Trophoblast cell (in vitro differentiated cells and primary cell): Measurements from ENCODE around the gene C4BPB.

ENCODE experiments used
- DNase-seq, 2 donors: peaks; one replicate each; pipeline ENCODE4 v3.0.0-alpha.2; 2016
- H2AFZ ChIP-seq: 2 replicates; pipeline ENCODE4 v1.6.1; 2013; ENCODE audit warnings: low read length, moderate library complexity, mild to moderate bottlenecking; ENCODE audit not compliant: insufficient read depth, poor library complexity
- H2AK5ac ChIP-seq: 2 replicates; pipeline ENCODE4 v1.6.1; 2013; ENCODE audit warnings: mild to moderate bottlenecking, low read length
- H2BK120ac ChIP-seq: 2 replicates; pipeline ENCODE4 v1.6.1; 2013; ENCODE audit warnings: low read length, mild to moderate bottlenecking, moderate library complexity; ENCODE audit not compliant: insufficient read depth, poor library complexity
- H2BK12ac ChIP-seq: 2 replicates; pipeline ENCODE4 v1.6.1; 2013; ENCODE audit warnings: mild to moderate bottlenecking, low read length, moderate library complexity
- H2BK5ac ChIP-seq: 2 replicates; pipeline ENCODE4 v1.6.1; 2013; ENCODE audit warnings: low read length, low read depth, moderate library complexity, mild to moderate bottlenecking; ENCODE audit not compliant: poor library complexity
- H3K14ac ChIP-seq: 2 replicates; pipeline ENCODE4 v1.6.1; 2013; ENCODE audit warnings: mild to moderate bottlenecking, low read length
- H3K18ac ChIP-seq: 2 replicates; pipeline ENCODE4 v1.6.1; 2013; ENCODE audit warnings: mild to moderate bottlenecking, low read length
- H3K23ac ChIP-seq: 2 replicates; pipeline ENCODE4 v1.6.1; 2013; ENCODE audit warnings: low read length
- H3K27ac ChIP-seq: 2 replicates; pipeline ENCODE4 v1.5.1; 2013; ENCODE audit warnings: low read depth, mild to moderate bottlenecking, inconsistent platforms, low read length, moderate library complexity
- H3K27me3 ChIP-seq: 2 replicates; pipeline ENCODE4 v1.6.1; 2013; ENCODE audit warnings: inconsistent platforms, mild to moderate bottlenecking, low read length, moderate library complexity; ENCODE audit not compliant: insufficient read depth
- H3K36me3 ChIP-seq, 2 experiments: 1 replicate in 1 of 2; 2 replicates in 1 of 2; pipeline ENCODE4 v1.6.1; 2013; ENCODE audit warnings: low read length in 2 of 2, mild to moderate bottlenecking in 2 of 2, moderate library complexity in 1 of 2; ENCODE audit not compliant: insufficient read depth in 2 of 2, control insufficient read depth in 1 of 2
- H3K4ac ChIP-seq: 2 replicates; pipeline ENCODE4 v1.6.1; 2013; ENCODE audit warnings: low read depth, mild to moderate bottlenecking, low read length, moderate library complexity
- H3K4me1 ChIP-seq, 2 experiments: 1 replicate in 1 of 2; 2 replicates in 1 of 2; pipeline ENCODE4 v1.6.1; 2013; ENCODE audit warnings: low read length in 2 of 2, mild to moderate bottlenecking in 2 of 2, moderate library complexity in 1 of 2; ENCODE audit not compliant: insufficient read depth in 2 of 2, control insufficient read depth in 1 of 2
- H3K4me2 ChIP-seq: 2 replicates; pipeline ENCODE4 v1.6.1; 2013; ENCODE audit warnings: inconsistent platforms, mild to moderate bottlenecking, low read length, moderate library complexity
- H3K4me3 ChIP-seq: 2 replicates; pipeline ENCODE4 v1.5.1; 2013; ENCODE audit warnings: mild to moderate bottlenecking, low read depth, low read length, inconsistent platforms
- H3K79me1 ChIP-seq: one replicate; pipeline ENCODE4 v1.6.1; 2013; ENCODE audit warnings: low read length
- H3K79me2 ChIP-seq: 2 replicates; pipeline ENCODE4 v1.6.1; 2013; ENCODE audit warnings: low read length, mild to moderate bottlenecking; ENCODE audit not compliant: control insufficient read depth, insufficient read depth, poor library complexity
- H3K9ac ChIP-seq: 2 replicates; pipeline ENCODE4 v1.6.1; 2013; ENCODE audit warnings: mild to moderate bottlenecking, low read length
- H3K9me3 ChIP-seq: 2 replicates; pipeline ENCODE4 v1.6.1; 2013; ENCODE audit warnings: low read depth, mild to moderate bottlenecking, control low read depth, inconsistent platforms, low read length; ENCODE audit not compliant: insufficient read depth
- H4K12ac ChIP-seq: 2 replicates; pipeline ENCODE4 v1.6.1; 2013; ENCODE audit warnings: low read depth, mild to moderate bottlenecking, low read length, moderate library complexity
- H4K8ac ChIP-seq: 2 replicates; pipeline ENCODE4 v1.6.1; 2013; ENCODE audit warnings: low read depth, mild to moderate bottlenecking, low read length, moderate library complexity
- H4K91ac ChIP-seq: one replicate; pipeline ENCODE4 v1.6.1; 2013; ENCODE audit warnings: low read depth, mild to moderate bottlenecking, low read length, moderate library complexity
- WGBS: extraction: QIAGEN DNeasy Blood & Tissue Kit; methylation state at CpG from one replicate; pipeline ENCODE4 v1.1.7; 2013; ENCODE audit warnings: missing lambda C conversion rate; ENCODE audit not compliant: insufficient read length, insufficient coverage; ENCODE audit errors: extremely low coverage; 5-methylcytosine and 5-hydroxymethylcytosine counted together

Gene C4BPB

DNA sequence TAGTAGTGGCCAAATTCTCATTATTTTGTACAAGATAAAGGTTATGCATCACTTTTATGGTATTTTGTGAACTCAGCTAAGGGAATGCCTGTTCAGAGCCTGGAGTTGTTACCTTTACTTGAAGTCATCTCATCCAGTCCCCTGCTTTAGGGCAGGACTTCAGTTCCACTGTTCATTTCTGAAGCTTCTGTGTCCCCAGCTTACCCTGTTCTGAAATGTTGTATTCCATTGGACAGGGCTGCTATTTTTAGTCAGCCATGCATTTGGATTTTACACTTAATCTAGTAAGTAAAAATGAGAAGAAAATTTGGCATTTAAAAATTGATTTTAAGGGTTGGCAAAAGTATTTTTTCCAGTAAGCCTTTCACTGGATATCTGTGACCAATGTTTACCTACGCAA is 11.6 kb upstream of the C4BPB start:
- H2BK12ac ChIP-seq = no peak overlapping the region
- no peak overlapping the region for H3K18ac ChIP-seq
- H3K36me3 ChIP-seq = peaks cover 4 to 6% of the 10 kb centered on the region in 2 experiments
- no peak overlapping the region for H3K4ac ChIP-seq
- peaks cover 2% of the 10 kb centered on the region for H3K9me3 ChIP-seq
- no peaks in the 10 kb centered on the region for H3K27me3 ChIP-seq
- no peak overlapping the region for H4K12ac ChIP-seq
- no peak overlapping the region for H4K8ac ChIP-seq
- no CpG with 5 or more reads among the region's 1 CpG for WGBS
- no peak overlapping the region for H3K4me3 ChIP-seq
- no peak overlapping the region for H2AFZ ChIP-seq
- H3K4me2 ChIP-seq = no peak overlapping the region
- H2BK120ac ChIP-seq = no peak overlapping the region
- no peak overlapping the region for H3K9ac ChIP-seq
- no peaks in the 10 kb centered on the region for H3K4me1 ChIP-seq
- no peak overlapping the region for H3K14ac ChIP-seq
- H3K27ac ChIP-seq = no peak overlapping the region
- no peaks in the 10 kb centered on the region for H3K79me2 ChIP-seq
- no peak overlapping the region for H2BK5ac ChIP-seq
- no peak overlapping the region for H3K23ac ChIP-seq
- no peaks in the 10 kb centered on the region for H3K79me1 ChIP-seq
- H2AK5ac ChIP-seq = no peak overlapping the region
- H4K91ac ChIP-seq = no peak overlapping the region
- DNase-seq = no peak

- H3K9ac ChIP-seq = no peak overlapping the region
- no peak overlapping the region for H2BK120ac ChIP-seq
- no peak overlapping the region for H4K12ac ChIP-seq
- H2AK5ac ChIP-seq = no peak overlapping the region
- no peak overlapping the region for H3K23ac ChIP-seq
- H3K9me3 ChIP-seq = peaks cover 2% of the 10 kb centered on the region
- no peaks in the 10 kb centered on the region for H3K79me2 ChIP-seq
- no peaks in the 10 kb centered on the region for H3K79me1 ChIP-seq
- H3K4me2 ChIP-seq = no peak overlapping the region
- H3K27ac ChIP-seq = no peak overlapping the region
- H4K8ac ChIP-seq = no peak overlapping the region
- H4K91ac ChIP-seq = no peak overlapping the region
- no peak overlapping the region for H2AFZ ChIP-seq
- DNase-seq = peak; percentile 72 to 96
- no peak overlapping the region for H3K4ac ChIP-seq
- H3K4me1 ChIP-seq = no peaks in the 10 kb centered on the region
- no peak overlapping the region for H2BK5ac ChIP-seq
- H3K27me3 ChIP-seq = no peaks in the 10 kb centered on the region
- H3K18ac ChIP-seq = no peak overlapping the region
- H3K4me3 ChIP-seq = no peak overlapping the region
- WGBS = no CpG with 5 or more reads among the region's 6 CpGs
- H2BK12ac ChIP-seq = no peak overlapping the region
- peaks cover 2 to 5% of the 10 kb centered on the region in 2 experiments for H3K36me3 ChIP-seq
- H3K14ac ChIP-seq = no peak overlapping the region
These were observed 10.9 kb upstream of the C4BPB start for GRCh38 chr1:207077470-207078377.

DNA sequence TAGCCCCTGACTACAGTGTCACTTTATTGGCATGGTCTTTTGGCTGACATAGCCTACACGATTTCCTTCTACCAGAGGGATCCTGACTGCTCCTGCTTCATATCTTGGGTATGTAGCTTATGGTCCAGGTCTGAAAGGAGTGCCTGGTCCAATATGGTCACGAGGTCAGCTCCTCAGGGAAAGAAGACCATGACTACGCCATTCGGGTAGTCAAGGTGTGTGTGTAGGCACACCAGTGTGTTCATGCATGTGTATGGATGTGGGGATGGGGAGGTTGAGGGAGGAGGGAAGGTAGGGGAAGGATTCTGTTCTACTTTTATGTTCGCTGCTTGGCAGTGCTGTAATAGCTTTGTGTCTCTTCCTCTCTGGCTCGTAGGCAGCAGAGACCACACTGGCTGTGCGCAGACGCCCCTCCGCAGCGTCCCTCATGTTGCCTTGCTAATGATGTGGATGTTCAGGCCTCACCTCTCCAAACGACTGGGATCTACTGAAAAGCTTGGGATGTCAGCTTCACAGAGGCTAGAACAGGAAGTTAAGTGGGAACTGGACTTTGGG is 10.0 kb upstream of the C4BPB start:
- Histone ChIP-seq H2BK12ac (no peak overlapping the region), H3K18ac (no peak overlapping the region), H3K9ac (no peak overlapping the region), H2BK120ac (no peak overlapping the region), H3K27me3 (no peaks in the 10 kb centered on the region), H3K4me3 (no peak overlapping the region), H2BK5ac (no peak overlapping the region), H3K4ac (no peak overlapping the region), H3K9me3 (peaks cover 2% of the 10 kb centered on the region), H3K4me1 (no peaks in the 10 kb centered on the region), H3K4me2 (no peak overlapping the region), H3K79me2 (no peaks in the 10 kb centered on the region), H3K79me1 (no peaks in the 10 kb centered on the region), H2AK5ac (no peak overlapping the region), H3K14ac (no peak overlapping the region), H3K36me3 (peaks cover 2 to 5% of the 10 kb centered on the region in 2 experiments), H3K23ac (no peak overlapping the region), H4K91ac (no peak overlapping the region), H3K27ac (no peak overlapping the region), H4K8ac (no peak overlapping the region), H4K12ac (no peak overlapping the region), H2AFZ (no peak overlapping the region)
- no peak for DNase-seq
- no CpG with 5 or more reads among the region's 11 CpGs for WGBS

DNA sequence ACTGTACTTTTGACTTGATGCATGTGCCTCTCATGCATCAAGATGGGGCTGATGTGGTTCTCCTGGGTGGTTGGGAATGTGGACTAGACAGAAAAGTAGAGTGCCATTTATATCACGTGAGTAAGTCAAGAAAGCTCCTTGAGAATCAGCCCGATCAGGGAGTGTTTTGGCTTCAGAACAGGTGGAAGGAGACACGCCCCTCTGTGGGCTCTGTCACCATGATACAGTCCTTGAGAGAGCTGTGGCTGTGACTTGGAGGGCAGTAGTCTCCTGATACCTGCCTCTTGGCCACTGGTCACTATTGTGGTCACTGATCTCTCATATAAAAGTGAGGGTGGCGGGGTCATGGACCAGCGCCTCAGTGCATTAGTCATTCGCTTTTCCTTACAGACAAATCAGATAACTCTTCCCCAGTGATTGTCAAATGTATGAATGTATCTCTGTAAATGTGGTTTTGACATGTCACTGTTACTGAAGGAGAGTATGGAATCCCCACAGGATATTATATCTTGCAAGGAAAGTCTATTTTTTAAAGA is 8.9 kb upstream of the C4BPB start:
- H3K27ac ChIP-seq = no peak overlapping the region
- no peaks in the 10 kb centered on the region for H3K79me1 ChIP-seq
- no peak overlapping the region for H2AK5ac ChIP-seq
- no peak overlapping the region for H4K8ac ChIP-seq
- no peak for DNase-seq
- H4K12ac ChIP-seq = no peak overlapping the region
- no peak overlapping the region for H2BK5ac ChIP-seq
- no peak overlapping the region for H3K23ac ChIP-seq
- H3K79me2 ChIP-seq = no peaks in the 10 kb centered on the region
- peak overlapping the region; percentile 4 for H3K4me3 ChIP-seq
- peaks cover 2 to 5% of the 10 kb centered on the region in 2 experiments for H3K36me3 ChIP-seq
- peaks cover under 1% of the 10 kb centered on the region in 2 experiments for H3K4me1 ChIP-seq
- no peak overlapping the region for H3K4ac ChIP-seq
- H2BK12ac ChIP-seq = no peak overlapping the region
- H3K14ac ChIP-seq = no peak overlapping the region
- no peak overlapping the region for H3K18ac ChIP-seq
- H4K91ac ChIP-seq = no peak overlapping the region
- H3K9ac ChIP-seq = no peak overlapping the region
- no peak overlapping the region for H2AFZ ChIP-seq
- H3K9me3 ChIP-seq = peaks cover 2% of the 10 kb centered on the region
- WGBS = no CpG with 5 or more reads among the region's 6 CpGs
- no peak overlapping the region for H3K4me2 ChIP-seq
- H3K27me3 ChIP-seq = no peaks in the 10 kb centered on the region
- no peak overlapping the region for H2BK120ac ChIP-seq
